Fibroblast of skin of left quadriceps (primary cell): ENCODE data around the gene SERINC5.
"Not testable (repeated sequence)": the region's sequence is repeated elsewhere in the genome, so short reads cannot be mapped to it uniquely, and the experiment has no call there.

ENCODE experiments used
- DNase-seq, 2 experiments: peaks; one replicate each; pipeline ENCODE4 v3.0.0-alpha.2; 2013; ENCODE audit warnings: low read depth in 2 of 2

Gene SERINC5

DNA sequence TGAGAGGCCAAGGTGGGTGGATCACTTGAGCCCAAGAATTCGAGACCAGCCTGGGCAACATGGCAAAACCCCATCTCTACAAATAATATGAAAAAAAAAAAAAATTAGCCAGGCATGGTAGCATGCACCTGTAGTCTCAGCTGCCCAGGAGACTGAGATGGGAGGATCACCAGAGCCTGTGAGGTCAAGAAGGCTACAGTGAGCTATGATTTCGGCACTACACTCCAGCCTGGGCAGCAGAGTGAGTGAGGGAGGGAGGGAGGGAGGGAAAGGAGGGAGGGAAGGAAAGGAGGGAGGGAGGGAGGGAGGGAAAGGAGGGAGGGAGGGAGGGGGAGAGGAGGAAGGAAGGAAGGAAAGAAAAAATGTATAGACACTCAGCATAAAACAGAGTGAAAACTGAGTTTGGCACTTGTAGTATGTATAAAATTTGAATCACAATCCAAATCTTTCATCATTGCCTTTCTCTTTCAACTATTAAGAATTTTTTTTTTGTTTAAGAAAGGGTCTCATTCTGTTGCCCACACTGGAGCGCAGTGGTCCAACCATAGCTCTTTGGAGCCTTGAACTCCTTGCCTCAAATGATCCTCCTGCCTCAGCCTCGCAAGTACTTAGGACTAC is 27.8 kb downstream of the SERINC5 start:
- DNase-seq, result no peak

DNA sequence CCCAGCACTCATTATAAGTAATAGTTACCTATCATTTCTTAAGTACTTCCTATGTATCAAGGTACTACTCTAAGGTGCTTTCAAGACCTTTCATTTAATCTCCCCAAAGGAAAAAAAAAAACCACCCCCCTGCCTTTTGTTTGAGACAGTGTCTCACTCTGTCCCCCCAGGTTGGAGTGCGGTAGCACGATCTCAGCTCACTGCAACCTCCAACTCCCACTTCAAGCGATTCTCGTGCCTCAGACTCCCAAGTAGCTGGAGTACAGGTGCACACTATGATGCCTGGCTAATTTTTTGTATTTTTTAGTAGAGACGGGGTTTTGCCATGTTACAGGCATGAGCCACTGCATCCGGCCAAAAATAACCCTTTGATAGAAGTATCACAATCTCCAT is 29.9 kb downstream of the SERINC5 start:
- no peak for DNase-seq

DNA sequence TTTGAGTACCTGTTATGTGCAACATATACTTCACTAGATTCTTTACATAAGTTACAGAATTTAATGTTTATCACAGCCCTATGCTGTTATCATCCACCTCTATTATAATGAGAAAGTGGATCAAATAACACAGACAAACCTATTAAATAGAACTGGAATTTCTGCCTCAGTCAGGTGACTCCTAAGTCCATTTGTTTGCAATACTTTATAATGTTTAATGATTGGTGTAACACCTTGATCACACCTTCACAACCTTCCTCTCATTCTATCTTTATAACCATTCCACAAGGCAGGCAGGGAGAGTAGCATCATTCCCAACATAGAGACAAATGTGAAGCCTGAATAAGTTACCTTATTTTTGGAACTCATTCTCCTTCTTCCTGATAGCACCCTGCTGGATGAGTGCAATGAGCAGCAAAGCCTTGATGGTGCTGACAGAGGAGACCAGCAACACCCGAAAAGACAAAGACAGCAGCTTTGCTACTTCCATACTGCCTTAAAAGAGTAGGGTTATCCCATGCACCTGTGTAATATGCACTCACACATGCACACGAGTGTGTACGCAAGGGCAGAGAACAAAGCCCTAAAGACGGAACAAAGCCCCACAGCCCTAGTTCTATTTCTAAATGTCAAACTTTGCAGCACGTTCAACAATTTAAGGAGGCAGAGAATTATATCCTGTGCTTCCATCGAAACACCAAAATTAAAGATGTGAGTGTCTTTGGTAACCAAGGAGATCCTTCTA is 30.5 kb downstream of the SERINC5 start:
- no peak for DNase-seq

DNA sequence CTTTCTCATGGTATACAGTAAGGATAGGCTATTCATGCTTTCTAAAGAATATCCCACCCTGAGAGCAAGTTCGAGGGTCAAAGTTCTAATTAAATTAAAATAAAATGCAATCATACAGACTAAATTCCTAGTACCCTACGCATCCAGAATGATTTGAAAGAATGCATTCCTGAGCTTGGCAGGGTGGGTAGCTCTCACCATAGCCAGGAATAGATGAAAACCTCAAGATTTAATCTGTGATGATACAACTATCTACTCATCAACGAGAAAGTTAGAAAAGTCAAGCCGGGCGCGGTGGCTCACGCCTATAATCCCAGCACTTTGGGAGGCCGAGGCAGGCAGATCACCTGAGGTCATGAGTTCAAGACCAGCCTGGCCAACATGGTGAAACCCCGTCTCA is 32.3 kb downstream of the SERINC5 start:
- DNase-seq, result no peak

DNA sequence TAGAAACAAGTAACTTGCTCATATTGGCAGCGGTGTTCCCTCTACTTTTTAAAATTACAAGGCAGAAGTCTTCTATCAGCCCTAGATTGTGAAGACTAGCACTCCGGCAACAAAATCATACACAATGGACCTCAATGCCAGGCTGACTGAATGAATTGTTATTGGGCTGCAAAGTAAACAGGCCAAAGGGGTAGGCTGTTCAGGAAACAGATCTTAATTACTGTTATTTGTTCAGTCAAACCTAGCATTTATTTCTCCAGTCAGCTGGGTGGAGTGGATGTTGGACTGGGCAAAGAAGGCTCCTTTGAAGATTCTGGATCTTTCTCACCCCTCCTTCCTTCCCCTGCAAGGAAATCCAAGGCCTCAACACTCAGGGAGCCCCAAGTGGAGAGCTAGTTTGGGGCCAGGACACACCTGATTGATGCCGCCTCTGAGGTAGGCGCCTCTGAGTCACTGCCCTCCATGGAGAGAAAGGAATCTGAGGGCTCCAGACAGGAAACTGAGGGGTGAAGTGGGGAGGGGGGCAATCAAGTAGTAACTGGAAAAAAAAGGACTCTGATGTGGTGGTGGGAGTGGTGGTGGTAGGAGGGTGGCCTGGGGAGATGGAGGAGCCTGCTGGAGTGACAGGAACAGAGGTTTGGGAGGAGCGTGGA is 35.5 kb downstream of the SERINC5 start:
- DNase-seq, result no peak

DNA sequence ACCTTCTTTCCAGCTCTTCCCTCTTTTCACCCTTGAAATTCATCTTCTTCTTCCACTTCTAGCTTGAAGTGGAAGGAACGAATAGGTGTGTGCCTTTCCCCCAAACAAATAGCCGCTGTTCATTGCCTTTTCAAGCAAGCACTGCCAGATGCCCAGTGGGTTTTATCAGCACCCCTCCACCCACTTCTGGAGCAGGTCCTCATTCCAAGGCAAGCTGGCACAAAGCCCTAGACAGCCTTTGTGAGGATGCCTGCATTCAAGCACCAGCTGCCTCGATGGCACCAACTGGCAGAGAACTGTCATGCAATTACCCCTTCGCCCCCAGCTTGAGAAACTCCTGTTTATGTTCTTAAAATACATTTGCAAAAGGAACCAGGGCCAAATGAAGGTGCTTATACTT is 36.5 kb downstream of the SERINC5 start:
- no peak for DNase-seq

DNA sequence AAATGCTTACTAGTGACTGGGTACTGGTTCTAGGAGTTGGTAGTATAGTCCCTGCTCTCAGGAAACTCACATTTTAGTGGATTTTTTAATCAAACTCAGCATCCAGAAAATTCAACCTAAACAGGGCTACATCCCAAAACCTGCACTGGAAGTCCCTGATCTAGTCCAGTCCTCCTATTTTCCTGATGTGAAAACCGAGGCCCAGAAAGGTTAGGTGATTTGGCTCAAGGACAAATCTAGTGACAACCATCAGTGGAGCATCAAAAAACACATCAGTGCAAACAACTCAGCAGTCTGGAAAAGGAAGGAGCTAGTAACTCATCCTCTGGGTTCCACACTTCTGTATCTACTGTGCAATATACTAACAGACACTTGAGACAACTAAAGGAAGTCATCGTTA is 38.2 kb downstream of the SERINC5 start:
- no peak for DNase-seq

DNA sequence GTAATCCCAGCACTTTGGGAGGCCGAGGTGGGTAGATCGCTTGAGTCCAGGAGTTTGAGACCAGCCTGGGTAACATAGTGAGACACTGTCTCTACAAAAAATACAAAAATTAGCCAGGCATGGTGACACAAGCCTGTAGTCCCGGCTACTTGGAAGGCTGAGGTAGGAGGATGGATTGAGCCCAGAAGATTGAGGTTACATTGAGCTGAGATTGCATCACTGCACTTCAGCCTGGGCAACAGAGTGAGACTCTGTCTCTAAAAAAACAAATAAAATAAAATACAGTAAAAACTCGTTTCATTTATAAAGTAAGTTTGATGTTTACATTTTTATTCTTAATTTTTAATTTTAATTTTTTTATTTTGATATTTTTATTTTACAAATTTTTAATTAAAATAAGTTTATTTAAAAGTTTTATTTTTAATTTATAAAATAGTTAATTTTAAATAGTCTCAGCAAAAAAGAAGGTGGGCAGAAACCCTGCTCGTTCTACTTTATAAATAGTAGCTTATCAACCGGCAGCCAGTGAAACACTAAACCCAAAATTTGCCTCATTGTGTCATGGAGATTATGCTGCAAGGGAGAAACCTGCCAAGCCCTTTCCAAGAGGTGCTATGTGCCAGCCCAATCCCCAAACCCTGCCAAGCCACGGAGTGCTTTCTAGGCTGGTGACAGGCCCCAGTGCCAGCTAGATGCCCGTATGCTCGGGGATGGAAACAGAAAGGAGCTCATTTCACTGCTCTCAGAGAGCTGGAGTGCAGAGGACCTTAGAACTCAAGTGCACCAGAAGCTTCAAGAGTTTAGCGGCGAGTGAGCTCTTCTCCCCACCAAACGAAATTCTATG is 38.9 kb downstream of the SERINC5 start:
- DNase-seq, result no peak

DNA sequence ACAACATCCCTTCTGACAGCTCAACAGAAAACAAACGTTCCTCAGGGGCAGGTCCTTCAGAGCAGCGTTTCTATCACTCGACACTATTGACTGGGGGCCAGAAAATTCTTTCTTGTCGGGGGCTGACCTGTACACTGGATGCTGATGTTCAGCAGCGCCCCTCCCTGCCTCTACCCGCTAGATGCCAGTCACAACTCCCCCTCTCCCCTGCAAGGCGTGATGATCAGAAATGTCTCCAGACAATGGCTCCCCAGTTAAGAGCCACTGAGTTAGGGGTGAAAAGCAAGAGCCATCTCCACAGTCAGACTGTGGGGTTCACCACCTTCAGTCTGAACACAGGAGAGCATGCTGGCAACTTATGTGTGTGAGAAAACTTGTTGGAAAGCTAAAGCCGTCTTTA is 39.8 kb downstream of the SERINC5 start:
- DNase-seq, result no peak

DNA sequence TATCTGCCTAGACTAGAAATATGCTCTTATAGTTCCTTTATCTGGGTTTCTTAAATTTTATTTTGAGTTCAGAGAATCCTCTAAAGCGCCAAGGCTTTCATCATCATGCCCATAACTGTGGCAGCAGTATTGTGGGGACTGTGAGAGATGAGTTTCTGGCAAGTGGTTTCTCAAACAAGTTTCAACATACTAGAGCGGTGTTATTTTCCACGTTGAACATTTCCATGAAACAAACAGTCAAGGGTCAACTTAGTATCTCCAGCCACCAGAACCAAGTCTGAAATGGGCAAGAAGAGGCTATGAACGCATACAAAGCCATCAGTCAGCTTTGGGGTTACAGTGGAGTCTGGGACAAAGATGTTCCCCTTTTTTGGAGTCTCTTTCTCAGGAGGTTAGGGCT is 40.3 kb downstream of the SERINC5 start:
- DNase-seq, result no peak

DNA sequence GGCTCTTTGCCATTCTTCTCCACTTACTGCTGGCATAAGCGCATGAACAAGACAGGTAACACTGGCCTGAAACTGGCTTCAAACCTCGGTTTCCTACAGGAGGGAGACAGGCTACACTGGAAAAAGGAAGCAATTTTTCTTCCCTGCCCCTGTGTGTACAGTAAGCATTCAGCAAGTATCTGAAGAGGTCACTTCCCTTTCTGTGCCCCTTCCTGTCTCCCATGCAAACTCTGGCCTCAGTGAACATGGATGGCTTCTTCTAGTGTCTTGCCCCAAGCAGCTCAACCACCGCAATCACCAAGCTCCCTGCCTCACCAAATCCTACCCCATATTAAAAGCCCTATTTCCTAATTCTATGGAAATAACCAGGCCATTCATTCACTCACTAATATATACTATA is 42.4 kb downstream of the SERINC5 start:
- no peak for DNase-seq

DNA sequence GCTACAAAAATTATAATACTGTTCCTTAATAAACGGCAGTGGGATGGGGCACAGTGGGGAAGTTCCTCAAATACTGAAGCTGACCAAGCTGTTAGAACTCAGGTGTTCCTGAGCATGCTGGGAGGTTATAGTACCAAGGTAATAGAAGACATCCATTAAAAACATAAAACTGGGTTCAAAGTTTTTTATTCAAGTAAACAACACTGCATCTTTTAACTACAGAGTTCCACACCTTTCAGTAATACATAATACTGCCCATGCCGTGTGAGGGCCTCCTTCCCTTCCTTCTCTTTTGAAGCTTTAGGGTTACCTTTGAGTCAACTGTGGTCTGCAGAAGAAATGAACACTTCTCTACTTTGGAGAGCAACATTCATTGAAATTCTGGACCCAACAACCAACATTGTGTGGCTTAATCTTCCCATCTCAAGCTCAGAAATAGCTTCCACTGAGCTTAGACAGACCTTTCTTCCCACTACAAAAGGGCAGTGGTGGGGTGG is 43.6 kb downstream of the SERINC5 start:
- DNase-seq, result no peak

DNA sequence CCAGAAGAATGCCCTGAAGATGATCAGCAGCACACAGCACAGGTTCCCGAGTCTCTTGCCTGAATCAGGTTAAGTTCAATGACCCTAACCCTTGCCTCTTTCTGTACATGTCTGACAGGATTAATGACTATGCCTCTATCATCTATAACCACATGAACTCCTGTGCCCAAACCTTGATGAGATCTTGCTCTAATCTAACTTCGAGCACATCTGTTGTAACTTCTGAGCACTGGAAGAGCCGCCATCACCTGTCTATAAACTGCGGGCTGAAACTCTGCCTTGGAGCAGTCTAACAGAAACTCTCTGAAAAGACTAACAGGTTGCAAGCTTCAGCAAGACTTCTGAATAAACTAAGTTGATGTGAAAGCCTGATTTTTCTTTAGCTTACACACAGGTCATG is 44.5 kb downstream of the SERINC5 start:
- DNase-seq, result no peak

DNA sequence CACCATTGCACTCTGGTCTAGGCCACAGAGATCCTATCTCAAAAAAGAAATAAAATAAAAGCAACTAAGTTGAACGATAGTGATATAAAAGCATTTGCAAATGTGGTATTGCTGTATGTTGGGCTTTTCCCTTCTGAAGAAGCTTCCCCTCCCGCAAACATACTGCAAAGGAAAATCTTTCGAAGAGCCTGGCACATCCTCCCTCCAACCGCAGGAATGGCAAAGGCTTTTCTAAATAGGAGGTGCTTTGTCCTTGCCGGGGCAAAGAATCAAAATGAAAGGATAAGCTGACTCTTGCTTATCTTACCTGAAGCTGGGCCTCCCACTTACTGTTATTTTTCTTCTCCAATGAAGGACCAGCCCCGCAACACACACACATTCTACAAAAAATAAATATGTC is 45.8 kb downstream of the SERINC5 start:
- no peak for DNase-seq

DNA sequence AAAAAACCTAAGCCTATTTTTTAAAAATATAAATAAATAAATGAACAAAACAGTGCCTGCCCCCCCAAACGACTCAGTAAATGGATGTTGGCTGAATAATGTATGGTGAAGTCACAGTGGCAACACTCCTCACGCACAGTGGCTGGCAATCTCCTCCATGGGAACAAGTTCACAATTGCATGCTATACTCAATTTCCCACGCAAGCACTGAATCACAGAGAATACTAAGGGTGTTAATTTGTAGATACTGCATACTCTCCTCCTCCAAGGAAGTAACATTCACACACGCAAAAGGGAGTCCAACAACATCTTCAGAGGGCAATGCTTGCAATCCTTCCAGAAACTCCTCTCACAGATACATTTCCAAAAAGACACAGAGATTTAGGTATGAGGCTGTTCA is 47.5 kb downstream of the SERINC5 start:
- DNase-seq, result no peak

DNA sequence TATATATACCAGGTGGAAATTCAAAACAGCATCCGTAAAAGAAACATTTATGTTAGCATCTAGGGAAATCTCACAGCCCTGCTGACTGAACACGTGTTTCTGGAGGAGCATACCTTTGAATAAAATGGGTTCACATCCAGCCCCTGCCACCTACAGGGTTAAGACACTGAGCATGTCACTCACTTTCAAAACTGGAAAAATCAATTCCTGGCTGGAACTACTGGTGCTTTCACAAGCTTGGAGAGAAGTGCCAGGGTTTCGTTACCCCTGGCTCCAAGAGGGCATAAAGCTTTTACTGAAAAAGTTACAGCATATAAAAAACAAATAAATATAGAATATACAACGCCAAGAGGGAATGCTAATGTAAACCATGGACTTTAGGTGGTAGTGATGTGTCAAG is 48.0 kb downstream of the SERINC5 start:
- no peak for DNase-seq

DNA sequence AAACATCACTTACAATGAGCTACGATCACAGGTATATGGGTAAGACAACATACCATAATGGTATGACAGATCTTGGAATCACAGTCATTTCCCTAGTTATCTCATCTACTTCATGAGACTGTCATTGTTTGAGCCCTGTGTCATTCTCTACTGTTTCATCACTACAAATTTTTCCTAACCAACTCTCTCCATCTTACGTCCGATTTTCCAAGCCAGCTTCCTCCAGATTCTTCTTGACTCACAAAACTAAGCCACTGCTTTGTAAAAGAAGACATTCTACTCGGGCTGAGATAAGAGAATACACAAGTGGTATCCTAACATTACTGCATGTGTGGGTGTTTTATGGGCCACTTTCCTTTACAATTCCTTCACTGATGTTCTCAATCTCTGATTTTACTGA is 49.6 kb downstream of the SERINC5 start:
- DNase-seq, result no peak

DNA sequence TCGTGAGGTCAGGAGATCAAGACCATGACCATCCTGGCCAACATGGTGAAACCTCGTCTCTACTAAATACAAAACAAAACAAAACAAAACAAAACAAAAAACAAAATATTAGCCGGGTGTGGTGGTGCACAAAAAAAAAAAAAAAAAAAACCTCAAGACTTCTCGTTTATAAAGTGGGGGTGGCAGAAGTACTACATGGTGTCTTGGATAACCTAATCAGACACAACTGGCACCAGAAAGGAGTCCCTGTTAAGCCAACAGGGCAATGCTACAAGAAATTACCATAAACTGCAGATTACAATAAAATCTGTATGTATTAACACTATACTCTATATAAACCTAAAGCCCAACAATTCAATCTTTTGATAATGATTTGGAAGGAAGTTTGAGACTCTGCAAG is 50.0 kb downstream of the SERINC5 start:
- DNase-seq, result no peak

DNA sequence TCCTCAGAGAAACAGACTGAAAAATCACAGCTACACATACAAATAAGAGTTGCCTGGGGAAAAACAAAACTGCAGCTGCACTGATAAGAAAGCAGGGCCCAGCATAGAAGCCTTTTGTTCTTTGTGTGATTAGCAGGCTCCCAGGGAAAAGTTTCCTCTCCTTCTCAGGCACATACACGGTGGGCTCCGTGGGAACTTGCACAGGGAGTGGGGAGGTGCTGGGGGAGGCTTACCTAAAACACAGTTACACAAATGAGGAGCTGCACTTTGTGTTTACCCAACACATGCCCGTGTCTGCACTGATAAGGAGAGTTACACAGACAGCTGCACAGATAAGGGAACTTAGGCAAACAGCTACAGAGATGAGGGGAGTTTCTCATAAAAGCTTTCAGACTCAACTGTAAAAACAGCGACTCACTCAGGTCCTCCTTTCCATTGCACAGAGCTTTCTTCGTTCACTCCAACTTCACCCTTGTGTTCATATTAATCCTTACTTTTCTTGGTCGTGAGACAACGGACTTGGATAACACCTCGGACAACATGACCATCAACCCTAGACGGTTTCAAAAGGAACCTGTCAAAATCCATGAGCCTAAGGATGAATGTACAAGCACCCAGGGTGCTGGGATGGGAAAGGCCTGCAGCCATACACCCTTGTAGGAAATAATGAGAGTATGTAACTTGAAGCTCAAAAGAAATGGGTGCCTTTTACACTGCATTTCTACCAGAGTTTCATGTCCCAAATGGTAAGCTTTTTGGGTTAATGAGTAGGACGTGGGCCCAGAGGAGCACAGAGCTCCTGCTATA is 50.8 kb downstream of the SERINC5 start:
- no peak for DNase-seq

DNA sequence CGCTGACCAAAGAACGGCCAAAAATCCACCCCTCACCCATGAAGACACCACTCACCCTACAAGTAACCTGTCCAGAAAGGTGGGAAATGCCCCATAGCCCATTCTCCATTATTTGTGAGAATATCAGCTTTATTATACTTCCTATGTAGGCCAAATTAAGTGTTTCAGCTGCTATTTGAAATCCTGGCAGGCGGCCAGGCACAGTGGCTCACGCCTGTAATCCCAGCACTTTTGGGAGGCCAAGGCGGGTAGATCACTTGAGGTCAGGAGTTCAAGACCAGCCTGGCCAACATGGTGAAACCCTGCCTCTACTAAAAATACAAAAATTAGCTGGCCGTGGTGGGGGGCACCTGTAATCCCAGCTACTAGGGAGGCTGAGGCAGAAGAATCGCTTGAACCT is 54.1 kb downstream of the SERINC5 start:
- not testable (repeated sequence) for DNase-seq

DNA sequence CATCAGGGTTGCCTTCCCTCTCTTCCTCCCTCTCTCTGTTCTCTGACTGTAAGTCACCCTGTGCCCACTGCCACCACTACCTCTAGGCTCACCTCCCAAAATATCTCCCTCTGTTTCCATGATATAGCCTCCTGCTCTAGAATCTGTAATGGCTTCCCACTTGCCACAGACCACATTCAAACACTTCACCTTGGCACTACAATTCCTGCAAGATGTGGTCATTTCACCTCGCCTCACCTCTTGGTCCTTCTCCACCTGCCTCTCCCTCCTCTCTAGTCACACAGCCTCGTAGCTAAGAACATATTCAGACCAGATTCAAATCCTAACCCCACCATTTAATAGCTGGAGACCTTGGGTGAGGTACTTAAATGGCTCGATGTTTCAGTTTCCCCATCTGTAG is 56.9 kb downstream of the SERINC5 start:
- no peak for DNase-seq
